Measurements from ENCODE around the gene CREB3L2.
A peak's percentile ranks its signal among the peaks of the same experiment; 100 is the strongest.
"Not testable (repeated sequence)": the region's sequence is repeated elsewhere in the genome, so short reads cannot be mapped to it uniquely, and the experiment has no call there.

The CREB3L2 gene

GRCh38 chr7:137930581-137930980, 71.3 kb downstream of the CREB3L2 start:
- DNase-seq: no peak

- no peak for DNase-seq
Observed at GRCh38 chr7:137928626-137929025, 73.3 kb downstream of the CREB3L2 start.

GRCh38 chr7:137927386-137927785, 74.5 kb downstream of the CREB3L2 start:
- no peak for DNase-seq

GRCh38 chr7:137926206-137926605, 75.7 kb downstream of the CREB3L2 start:
- DNase-seq: not testable (repeated sequence)

- DNase-seq: no peak
Observed at GRCh38 chr7:137925754-137926153, 76.1 kb downstream of the CREB3L2 start.

GRCh38 chr7:137925091-137925490, 76.8 kb downstream of the CREB3L2 start:
- no peak for DNase-seq

GRCh38 chr7:137923380-137923779, 78.5 kb downstream of the CREB3L2 start:
- DNase-seq: no peak

- no peak for DNase-seq
Observed at GRCh38 chr7:137920637-137921399, 81.1 kb downstream of the CREB3L2 start.

GRCh38 chr7:137919987-137920386, 81.9 kb downstream of the CREB3L2 start:
- no peak for DNase-seq

GRCh38 chr7:137916980-137917645, 84.8 kb downstream of the CREB3L2 start:
- DNase-seq: no peak

GRCh38 chr7:137916564-137916963, 85.3 kb downstream of the CREB3L2 start:
- DNase-seq: no peak

GRCh38 chr7:137915266-137915665, 86.6 kb downstream of the CREB3L2 start:
- DNase-seq: no peak

- DNase-seq: no peak
Observed at GRCh38 chr7:137913985-137914384, 87.9 kb downstream of the CREB3L2 start.

GRCh38 chr7:137909042-137909441, 92.8 kb downstream of the CREB3L2 start:
- no peak for DNase-seq

- DNase-seq: no peak
Observed at GRCh38 chr7:137908106-137908505, 93.8 kb downstream of the CREB3L2 start.

GRCh38 chr7:137906636-137907035, 95.2 kb downstream of the CREB3L2 start:
- not testable (repeated sequence) for DNase-seq

GRCh38 chr7:137904833-137905232, 97.1 kb downstream of the CREB3L2 start:
- no peak for DNase-seq

- DNase-seq: peak; percentile 30 to 70
Observed at GRCh38 chr7:137903382-137904169, 98.3 kb downstream of the CREB3L2 start.

GRCh38 chr7:137900137-137900536, 101.7 kb downstream of the CREB3L2 start:
- DNase-seq: no peak

- peak; percentile 21 to 59 for DNase-seq
Observed at GRCh38 chr7:137898839-137899721, 102.8 kb downstream of the CREB3L2 start.

- no peak for DNase-seq
Observed at GRCh38 chr7:137895301-137896221, 106.3 kb downstream of the CREB3L2 start.

Data from NCI-H446 (cell line).